ENCODE results near the gene GGA2.

DNA sequence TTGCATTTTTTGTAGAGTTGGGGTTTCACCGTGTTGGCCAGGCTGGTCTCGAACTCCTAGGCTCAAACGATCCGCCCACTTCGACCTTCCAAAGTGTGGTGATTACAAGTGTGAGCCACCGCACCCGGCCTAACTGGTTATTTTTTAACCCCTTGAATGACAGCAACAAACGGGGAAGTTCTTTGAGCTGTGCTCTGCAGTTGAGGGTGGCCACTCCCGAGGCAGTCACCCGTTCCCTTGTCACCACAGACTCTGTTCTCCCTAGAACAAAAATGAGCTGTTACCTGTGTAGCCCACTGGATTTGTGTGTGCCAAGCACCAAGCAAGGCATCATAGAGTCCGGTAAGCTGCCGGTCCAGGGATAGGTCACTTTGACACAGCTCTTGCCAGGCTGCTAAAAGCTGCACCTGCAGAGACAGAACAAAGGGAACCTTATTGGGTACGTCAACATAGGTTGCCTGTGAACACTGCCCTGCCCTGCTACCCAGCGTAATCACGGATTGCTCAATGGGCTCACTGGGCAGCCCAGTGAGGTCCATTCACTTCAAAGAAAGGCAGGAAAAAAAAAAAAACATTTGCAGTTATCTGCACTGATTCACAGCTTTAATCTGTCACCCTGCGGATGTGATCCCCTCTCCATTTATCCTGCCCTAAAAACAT lies 76.9 kb downstream of the GGA2 start:
- TF ChIP-seq, protein P1, sequence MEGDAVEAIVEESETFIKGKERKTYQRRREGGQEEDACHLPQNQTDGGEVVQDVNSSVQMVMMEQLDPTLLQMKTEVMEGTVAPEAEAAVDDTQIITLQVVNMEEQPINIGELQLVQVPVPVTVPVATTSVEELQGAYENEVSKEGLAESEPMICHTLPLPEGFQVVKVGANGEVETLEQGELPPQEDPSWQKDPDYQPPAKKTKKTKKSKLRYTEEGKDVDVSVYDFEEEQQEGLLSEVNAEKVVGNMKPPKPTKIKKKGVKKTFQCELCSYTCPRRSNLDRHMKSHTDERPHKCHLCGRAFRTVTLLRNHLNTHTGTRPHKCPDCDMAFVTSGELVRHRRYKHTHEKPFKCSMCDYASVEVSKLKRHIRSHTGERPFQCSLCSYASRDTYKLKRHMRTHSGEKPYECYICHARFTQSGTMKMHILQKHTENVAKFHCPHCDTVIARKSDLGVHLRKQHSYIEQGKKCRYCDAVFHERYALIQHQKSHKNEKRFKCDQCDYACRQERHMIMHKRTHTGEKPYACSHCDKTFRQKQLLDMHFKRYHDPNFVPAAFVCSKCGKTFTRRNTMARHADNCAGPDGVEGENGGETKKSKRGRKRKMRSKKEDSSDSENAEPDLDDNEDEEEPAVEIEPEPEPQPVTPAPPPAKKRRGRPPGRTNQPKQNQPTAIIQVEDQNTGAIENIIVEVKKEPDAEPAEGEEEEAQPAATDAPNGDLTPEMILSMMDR (conservative IDR thresholded peaks at IDR 0.05): no peak
- TF ChIP-seq EZH2 (IDR thresholded peaks at IDR 0.05; ENCODE audit: low read depth): no peak
